DMS79 (cell line): ENCODE measurements around the gene SAFB.
"Not testable (repeated sequence)": the region's sequence is repeated elsewhere in the genome, so short reads cannot be mapped to it uniquely, and the experiment has no call there.

Source experiments
- DNase-seq: peaks from one replicate; lab custom pipeline; 2025; lab: John Stamatoyannopoulos, UW

Gene SAFB

DNA sequence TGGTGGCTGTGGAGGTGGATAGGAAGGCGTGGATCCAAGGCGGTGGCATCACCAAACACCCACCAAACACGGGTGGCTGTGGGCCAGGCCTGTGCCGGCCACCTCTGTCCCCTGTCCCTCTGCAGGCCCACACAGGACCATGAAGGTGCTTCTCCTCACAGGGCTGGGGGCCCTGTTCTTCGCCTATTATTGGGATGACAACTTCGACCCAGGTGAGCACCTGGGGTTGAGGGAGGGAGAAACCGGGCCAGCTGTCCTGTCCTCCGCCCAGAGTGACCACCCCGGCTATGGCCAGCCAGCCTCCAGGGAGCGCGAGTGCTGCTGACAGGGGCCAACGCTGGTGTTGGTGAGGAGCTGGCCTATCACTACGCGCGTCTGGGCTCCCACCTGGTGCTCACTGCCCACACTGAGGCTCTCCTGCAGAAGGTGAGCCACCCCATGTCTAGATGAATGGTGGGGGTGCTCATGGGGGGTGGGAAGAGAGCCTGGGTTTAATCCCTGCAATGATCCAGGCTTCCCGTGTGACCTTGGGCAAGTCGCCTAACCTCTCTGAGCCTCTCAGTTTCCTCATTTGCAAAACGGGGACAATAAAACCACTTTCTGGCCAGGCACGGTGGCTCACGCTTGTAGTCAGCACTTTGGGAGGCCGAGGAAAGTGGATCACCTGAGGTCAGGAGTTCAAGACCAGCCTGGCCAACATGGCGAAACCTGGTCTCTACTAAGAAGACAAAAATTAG is 62.0 kb downstream of the SAFB start:
- DNase-seq, result no peak

DNA sequence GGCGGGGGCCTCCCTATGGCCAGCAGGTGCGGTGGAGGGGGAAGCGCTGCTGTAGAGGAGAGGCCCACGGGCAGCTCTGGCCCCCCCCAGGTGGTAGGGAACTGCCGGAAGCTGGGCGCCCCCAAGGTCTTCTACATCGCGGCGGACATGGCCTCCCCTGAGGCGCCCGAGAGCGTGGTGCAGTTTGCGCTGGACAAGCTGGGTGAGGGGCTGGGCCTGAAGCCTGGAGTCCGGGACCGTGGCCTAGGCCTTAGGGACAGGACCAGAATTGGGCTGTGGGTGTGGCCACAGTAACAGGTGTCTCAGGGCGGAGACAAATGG is 63.4 kb downstream of the SAFB start:
- DNase-seq, result no peak

DNA sequence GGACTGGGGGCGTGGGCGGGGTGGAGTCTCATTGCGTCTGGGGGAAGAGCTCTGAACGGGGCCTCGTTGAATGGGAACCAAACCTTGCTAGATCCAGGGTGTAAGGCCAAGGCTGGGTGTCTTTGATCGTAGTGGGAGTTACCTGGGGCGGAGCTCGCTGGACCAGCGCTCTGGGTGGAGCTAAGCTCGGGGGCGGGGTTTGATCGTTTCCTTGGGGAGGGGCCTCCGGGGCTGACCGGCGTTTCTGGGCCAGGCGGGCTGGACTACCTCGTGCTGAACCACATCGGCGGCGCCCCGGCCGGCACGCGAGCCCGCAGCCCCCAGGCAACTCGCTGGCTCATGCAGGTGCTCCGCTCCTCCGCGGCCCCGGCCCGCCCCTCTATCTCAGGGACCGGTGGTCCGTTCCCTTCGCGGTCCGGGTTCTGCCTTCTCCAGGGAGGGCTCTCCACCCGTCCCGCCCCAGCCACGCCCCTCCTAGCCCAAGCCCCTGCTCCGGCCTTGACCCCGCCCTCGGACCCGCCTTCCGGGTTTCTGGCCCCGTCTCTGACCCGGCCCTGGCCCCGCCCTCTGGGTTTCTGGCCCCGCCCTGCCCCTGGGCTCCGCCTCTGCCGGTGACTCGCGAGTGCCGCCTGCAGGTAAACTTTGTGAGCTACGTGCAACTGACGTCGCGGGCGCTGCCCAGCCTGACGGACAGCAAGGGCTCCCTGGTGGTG is 63.9 kb downstream of the SAFB start:
- no peak for DNase-seq

DNA sequence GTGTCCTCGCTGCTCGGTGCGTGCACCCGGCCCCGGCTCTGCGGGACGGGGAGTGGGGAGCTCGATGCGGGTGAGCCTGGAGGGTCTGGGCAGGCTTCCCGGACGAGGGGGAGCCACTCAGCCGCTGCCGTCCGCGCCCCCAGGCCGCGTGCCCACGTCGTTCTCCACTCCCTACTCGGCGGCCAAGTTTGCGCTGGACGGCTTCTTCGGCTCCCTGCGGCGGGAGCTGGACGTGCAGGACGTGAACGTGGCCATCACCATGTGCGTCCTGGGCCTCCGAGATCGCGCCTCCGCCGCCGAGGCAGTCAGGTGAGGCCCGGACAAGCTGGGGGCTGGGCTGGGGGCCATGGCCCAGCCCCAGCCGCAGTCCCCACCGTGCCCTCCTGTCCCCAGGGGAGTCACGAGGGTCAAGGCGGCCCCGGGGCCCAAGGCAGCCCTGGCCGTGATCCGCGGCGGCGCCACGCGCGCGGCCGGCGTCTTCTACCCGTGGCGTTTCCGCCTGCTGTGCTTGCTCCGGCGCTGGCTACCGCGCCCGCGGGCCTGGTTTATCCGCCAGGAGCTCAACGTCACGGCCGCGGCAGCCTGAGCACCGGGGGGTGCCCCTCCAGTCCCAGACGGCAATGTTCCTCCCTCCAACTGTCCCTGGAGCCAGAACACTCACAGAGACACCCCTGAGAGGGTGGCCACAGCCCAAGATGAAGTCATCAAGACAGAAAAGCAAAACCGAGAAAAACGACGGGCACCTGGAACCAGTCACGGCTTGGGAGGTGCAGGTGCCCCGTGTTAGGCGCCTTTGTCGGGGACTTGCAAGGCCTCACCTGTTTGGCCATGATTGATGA is 64.7 kb downstream of the SAFB start:
- no peak for DNase-seq

DNA sequence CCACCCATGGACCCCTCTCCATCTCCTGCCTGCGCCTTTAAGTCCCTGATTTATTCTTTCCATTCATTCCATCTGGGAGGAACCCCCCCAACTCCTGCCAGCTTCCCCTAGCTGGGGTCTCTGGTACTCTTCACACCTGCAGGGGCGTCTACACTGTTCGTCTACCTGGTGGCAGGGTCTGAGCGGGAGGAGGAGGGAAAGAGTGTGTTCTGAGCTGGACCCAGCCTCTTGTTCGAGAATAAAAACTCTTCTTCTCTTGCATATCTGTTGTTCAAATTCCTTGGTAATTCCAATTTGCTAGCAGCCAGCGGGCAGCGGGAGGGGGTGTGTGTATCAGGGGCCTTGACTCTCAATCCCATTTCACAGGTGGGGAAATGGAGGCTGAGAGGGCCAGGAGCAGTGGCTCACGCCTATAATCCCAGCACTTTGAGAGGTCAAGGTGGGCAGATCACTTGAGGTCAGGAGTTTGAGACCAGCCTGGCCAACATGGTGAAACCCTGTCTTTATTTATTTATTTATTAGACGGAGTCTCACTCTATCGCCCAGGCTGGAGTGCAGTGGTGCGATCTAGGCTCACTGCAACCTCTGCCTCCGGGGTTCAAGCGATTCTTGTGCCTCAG is 65.5 kb downstream of the SAFB start:
- DNase-seq, result not testable (repeated sequence)

DNA sequence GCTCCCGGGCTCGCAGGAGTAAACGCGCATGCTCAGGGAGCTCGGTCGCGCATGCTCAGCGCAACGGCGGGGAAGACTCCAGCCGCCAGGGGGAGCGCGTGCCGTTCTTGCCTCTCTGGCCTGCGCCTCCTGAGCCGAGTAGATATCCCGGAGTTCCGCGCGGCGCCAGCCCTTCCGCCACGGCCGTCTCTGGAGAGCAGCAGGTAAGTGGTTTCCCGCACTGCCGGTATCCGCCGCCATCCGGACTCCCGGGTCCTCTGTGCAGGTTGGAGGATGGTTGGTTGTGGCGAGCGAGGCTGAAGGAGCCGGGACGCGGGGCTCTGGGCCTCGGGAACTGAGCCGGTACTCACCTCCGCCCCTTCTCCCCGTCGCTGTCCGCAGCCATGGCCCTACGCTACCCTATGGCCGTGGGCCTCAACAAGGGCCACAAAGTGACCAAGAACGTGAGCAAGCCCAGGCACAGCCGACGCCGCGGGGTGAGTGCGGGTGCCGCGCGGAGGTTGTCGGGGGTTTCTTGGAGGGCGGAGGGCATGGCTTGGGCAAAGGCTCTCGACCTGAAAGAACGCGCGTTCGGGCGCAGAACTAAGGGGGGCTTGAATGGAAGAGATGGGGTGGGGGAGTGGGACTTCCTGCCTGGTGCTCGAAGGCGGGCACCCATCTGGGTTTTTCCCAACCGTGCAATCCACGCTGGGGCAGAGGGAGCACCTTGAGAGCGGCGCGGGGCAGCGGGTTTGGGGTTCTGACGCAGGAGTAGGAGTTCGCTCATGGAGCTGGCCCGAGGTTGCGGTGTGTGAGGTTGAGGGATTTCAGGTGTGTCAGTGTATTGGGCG is 67.5 kb downstream of the SAFB start, which contains the start of gene RPL36:
TSS of gene RPL36 (plus strand) at position 171 of the 830 bp plus-strand sequence. CDS start at position 384, 213 bp downstream.
- DNase-seq, result peak; percentile 93

DNA sequence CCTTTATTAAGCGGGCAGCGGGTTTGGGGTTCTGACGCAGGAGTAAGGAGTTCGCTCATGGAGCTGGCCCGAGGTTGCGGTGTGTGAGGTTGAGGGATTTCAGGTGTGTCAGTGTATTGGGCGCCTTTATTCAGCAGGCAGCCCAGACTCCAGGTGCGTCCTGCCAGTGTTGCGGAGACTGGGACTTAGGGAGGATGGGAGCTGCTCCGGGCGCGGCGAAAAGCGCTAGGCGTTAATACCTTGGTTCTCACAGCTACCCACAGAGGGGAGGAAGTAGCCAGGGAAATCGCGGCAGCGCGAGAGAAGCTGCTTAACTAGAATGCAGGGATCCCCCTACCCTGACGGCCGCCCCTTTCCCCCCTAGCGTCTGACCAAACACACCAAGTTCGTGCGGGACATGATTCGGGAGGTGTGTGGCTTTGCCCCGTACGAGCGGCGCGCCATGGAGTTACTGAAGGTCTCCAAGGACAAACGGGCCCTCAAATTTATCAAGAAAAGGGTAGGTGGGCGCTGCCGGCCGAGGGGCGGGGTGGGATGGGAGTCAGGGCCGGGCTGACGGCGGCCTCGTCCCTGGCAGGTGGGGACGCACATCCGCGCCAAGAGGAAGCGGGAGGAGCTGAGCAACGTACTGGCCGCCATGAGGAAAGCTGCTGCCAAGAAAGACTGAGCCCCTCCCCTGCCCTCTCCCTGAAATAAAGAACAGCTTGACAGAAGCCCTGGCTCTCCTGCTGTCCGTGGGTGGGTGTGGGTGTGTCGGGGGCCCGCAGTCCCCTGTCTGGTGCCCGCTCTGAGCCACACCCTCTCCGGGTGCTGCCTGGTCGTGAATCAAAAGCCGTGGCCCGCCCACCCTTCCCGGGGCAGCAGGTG is 68.3 kb downstream of the SAFB start:
- DNase-seq, result no peak

DNA sequence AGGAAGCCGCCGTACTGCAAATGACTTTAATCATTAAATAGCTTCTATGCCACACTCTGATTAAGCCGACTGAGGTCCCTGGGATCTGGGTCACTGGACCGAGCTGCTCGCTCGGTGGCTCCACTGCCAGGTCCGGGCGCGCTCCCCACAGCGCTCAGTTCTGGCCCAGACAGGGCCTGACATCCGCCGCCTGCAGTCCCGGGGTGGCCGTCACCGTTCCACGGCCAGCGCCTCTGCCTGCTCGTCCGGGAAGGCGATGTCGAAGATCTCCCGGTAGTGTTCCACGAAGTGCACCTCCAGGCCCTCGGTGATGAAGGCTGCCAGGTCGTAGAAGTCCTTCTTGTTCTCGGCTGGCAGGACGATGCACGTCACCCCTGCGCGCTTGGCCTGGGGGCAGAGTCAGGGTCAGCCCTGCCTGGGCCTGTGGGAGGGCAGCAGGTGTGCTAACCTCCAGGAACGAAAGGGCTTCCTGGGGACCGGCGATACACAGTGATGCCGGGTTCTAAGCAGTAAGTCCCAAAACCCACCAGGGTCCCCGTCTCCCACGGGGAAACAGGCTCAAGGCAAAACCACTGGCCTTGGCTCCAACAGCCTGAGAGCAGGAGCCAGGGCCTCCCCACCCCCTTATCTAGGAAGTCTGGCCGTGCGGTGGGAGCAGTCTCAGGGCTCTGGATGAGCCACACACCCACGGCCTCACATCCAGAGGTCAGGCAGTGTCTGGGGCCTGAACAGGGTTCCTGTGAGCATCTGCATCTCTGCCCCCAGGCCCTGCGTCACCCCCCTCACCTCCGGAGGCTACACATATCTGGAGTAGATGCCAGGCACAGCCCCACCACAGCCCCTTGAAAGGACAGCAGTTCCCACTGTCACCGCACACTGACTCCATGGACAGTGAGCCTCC is 69.2 kb downstream of the SAFB start:
- no peak for DNase-seq

DNA sequence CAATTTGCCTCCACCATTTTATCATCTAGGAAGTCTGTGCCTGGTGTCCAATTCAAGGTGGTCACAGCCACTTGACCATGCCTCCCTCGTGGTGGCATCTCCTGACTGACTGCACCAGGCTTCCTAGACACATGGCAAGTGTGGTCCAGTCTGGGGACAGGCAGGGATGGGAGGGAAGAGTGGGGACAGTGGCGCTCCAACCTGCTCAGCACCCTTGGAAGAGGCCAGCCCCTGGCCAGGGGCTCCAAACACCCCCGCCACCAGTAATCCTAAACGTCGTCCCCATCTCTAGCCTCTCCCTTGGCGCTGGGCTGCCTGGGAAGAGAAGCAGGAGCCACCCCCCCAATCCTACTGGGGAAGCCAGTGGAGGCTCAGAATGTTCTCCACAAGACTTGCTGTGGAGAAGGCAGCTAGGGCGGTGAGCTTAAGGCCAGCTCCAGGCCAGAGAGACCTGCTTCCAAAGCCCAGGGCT is 69.9 kb downstream of the SAFB start:
- no peak for DNase-seq

DNA sequence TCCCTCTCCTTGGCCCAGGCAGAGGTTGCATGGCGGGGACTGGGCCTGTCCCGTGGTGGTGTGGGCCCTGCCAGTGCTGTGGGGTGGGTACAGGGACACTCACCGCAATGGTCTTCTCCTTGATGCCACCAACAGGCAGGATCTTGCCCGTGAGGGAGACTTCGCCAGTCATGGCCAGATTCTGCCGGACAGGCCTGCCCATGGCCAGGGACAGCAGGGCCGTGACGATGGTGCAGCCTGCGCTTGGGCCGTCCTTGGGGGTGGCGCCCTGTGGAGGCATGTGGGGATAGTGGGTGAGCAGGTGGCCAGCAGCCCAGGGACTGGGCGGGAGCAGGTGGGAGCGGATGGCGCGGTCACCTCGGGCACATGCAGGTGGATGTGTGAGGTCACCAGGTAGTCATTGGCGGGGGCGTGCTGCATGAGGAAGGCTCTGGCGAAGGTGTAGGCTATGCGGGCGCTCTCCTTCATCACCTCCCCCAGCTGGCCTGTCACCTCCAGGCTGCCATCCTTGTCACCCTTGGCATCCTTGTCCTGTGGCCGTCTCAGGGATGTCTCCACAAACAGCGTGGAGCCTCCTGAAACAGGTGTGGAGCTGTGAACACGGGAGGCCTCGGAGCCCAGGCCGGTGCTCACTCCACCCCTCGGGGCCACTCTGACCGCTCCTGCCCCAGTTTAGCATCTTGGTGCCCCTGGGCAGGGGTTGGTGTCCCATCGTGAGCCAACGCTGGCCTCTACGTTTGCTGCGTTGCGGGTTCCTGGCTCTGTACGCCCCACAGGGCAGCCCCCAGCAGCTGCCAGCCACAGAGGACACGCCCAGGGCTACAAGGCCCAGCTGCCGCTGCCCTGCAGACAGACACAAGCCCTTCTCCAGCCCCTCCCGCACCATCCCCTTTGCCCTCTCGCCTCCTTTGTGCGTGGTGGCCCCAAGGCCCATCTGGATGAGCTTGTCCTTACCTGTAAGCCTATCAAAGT is 70.6 kb downstream of the SAFB start:
- DNase-seq, result no peak

DNA sequence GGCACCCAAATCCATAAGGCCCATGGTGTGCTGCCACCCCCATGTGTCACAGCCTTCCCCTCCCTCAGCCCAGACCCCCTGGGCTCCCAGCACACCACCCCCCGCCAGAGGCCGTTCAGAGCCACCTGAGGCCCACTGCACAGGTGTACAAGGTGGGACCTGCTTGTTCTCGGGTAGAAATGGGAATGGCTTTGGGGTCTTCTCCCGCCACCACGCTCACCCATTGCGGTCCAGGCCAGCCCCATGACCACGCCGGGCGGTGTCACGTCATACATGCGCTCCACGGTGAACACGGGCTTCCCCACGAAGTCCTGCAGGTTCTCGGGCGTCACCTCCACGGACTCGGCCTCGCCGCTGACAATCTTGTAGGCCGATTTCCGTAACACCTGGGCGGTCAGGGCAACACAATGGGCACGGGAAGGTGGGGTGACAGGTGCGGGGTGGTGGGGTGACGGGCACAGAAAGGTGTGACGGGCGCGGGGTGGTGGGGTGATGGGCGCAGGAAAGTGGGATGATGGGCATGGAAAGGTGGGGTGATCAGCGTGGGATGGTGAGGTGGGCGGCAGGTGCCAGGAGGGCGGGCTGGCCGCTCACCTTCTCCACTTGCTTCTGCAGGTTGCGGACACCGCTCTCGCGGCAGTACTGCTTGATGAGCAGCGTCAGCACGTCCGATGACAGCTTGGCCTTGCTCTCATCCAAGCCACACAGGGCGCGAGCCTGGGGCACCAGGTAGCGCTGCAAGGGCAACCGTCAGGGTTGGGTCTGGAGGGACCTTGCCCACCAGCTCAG is 71.5 kb downstream of the SAFB start:
- DNase-seq, result no peak

DNA sequence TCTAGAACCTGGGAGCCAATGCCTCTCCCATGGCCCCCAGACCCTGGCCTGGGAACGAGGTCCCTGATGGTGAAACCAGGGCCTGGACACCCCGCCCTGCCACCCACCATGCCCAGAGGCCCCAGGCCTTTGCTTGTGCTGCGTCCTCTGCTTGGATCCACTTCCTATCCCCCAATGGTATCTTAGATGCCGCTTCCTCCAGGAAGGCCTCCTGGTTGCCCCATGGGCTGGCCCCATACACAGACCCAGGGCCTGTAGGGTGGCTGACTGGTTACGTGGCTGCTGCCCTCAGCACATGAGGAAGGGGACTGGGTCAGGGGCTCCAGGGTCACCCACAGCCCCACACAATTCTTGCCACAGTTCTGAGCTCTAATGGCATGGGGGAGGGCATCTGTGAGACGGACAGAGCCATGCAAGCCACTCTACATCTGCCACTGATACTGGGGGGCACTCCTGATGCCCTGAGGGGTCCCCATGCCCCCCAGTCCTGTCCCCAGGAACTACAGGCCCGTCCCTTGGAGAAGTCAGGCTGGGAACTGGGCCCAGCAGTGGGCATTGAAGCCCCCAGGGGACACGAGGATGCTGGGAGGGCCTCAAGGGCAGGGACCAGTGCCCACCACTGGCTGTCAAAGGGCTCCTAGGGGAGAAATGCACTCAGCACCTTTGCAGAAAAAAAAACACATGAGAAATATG is 72.2 kb downstream of the SAFB start:
- DNase-seq, result no peak

DNA sequence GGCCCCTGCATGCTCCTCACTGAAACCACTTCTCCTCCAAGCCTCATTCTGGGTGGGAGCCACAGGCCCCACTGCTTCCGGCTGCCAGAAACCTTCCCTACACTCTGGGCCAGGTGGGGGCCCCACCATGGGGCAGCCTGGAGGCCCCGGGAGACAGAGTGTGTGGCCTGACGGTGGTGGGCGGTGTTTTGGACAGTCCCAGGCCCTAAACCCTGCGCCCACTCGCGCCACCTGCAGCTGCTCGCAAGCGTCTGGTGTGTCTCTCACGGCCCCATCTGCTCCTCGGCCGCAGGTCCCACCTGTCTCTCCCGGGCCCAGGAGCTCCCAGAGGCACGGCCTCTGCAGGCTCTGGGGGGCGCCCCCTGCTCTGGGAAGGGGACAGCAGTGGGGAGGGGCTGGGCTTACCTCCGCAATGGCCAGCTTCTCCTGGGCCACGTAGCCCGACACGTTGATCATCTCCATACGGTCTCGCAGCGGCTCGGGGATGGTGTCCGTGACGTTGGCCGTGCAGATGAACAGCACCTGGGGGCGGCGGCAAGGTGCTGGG is 72.8 kb downstream of the SAFB start:
- DNase-seq, result no peak

DNA sequence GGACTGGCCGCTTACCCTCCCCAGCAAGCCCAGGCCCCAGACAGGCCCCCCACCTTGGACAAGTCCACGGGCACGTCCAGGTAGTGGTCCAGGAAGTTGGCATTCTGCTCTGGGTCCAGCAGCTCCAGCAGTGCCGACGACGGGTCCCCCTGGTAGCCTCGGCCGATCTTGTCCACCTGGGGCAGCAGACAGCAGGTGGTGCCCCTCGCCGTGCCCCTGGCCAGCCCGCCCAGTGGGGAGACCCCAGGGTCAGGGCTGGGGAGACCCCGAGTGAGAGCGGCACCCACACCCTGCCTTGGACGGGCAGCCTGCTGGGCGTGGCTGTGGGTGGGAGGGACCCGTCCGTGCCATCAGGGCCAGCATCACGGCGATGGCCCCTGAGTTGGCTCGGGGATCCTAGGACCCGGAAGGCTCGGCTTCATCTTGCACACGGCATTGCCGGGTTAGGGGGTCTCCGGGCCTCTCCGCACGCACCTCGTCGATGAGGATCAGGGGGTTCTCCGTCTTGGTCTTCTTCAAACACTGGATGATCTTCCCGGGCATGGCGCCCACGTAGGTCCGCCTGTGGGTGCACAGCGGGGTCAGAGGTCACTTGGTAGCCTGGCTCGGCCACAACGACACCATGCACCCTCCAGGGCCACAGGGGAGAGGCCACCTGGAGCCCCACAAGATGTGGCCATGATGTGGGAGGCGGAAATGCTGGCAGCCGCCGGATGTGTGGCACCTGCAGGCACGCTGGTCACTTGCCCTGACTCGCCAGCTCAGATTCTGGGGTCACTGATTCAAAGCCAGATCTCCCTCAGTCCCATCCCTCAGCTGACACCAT is 73.5 kb downstream of the SAFB start:
- DNase-seq, result no peak
